GM18526 (cell line): ENCODE results near the gene FAM168A.

Experiments
- POLR2A ChIP-seq: IDR thresholded peaks from 3 replicates; pipeline ENCODE4 v1.6.1; 2011; ENCODE audit not compliant: insufficient read length; ENCODE audit errors: extremely low read depth

Gene FAM168A

DNA sequence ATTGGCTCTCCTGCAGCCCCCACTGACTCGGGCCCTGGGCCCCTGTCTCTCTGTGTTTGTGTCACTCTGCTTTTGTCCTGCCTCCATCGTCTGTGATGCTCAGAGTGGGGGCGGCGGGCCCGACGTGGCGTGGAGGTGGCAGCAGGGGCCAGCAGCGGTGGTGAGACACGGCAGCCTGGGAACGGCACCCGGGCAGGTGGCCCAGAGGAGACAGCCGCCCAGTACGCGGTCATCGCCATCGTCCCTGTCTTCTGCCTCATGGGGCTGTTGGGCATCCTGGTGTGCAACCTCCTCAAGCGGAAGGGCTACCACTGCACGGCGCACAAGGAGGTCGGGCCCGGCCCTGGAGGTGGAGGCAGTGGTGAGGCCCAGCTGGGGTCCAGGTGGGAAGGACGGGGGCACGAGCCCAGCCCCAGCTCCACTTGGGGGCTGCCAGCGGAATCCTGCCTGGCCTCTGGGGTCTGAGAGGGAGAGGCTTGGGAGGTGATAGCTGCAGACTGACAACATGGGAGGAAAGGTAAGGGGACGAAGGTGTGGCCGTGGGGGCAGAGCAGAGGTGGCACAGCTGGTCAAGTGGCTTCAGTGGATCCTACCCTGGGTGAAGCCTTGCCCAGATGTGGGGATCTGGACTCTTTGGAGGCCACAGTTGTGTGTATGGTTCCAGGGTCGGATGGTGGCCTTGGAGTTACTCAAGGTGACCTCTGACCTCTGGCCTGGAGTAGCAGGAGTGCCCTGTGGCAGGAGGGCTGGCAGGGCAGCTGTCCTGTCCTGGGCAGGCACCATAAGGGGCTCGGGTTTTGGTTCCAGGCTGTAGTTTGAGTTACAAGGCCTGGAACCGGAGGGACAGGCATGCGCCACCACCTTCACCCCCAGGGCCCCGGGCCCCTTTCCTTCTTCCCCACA lies 205.6 kb downstream of the FAM168A start:
- no peak for TF ChIP-seq POLR2A

DNA sequence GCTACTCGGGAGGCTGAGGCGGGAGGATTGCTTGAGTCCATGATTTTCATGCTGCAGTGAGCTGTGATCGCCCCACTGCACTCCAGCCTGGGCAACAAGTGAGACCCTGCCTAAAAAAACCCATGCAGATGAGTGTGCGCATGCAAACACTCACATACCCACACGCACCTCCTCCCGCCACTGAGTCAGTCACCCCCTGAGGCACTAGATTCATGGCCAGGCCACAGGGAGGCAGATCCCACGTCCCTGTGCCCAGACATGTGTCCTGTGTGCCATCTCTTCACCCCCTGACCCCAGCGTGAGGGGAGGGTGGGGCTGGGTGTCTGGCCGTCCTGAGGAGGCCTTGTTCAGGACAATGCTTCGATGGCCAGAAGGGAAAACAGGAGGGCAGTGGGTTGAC lies 206.2 kb downstream of the FAM168A start:
- TF ChIP-seq POLR2A = no peak

DNA sequence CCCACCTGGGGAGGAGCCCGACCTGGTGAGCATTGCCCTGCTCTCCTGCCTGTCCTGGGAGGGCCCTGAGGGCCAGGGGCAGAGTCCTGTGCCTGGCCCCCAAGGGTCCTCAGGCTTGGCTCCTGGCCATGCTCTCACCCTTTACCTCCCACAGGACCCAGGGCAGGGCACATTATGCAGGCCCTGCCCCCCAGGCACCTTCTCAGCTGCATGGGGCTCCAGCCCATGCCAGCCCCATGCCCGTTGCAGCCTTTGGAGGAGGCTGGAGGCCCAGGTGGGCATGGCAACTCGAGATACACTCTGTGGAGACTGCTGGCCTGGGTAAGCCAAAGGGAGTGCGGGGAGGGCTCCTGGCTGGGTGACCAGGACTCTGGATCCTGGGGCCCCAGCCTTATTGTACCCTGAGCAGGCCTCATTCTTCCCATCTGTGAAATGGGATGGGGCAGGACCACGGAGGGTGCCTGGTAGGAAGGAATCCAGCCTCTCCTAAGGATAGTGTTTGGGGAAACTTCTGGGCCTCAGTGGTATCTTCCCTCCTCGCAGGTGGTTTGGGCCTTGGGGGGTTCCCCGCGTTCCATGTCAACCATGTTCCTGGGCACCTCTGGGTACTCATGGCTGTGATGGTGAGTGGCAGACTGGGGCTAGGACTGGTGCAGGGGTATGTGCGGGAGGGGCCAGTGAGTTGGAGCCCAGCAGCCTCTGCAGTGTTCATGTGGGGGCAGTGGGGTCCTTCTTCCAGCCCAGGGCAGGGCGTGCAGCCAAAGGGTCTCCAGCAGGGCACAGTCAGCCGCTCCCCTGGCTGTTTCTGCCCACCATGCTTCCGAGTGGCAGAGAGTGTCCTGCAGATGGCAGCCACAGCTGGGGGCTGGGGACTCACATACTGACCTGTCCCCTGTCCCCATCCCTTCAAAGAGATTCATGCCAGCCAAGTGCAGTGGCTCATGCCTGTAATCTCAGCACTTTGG lies 207.0 kb downstream of the FAM168A start:
- no peak for TF ChIP-seq POLR2A

DNA sequence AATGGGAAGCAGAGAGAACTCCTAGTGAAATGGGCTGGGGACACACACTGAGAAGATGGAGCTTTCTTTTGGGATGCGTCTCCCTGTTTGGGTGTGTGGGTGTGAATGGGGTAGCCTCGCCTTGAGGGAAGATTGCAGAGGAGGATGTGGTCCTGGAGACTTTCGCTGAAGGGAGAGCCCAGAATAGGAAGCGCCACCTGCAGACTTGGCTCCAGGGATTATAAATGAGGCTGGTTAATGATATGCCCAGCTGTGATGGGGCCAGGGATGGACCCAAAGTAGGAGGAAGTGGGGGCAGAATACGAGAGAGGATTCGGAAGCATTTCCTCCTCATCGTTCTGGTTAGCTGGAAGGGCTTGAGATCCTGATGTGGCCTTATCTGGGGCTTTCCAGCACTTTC lies 208.0 kb downstream of the FAM168A start:
- no peak for TF ChIP-seq POLR2A

DNA sequence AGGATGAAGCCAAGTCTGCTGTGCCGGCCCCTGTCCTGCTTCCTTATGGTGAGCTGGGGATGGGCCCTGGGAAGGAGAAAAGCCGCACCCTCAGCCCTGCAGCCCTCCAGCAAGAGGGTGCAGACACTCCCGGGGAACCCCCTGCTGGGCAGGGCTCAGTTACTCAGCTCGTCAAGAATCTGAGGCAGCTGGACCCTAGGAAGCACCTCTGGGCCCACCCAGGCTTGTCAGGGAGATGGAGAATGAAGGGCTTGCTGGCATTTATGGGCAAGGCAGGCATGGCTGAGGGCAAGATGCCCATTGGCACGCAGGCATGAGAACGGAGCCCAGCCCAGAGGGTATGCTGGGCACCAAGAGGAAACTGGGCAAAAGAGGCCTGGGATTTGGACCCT lies 208.8 kb downstream of the FAM168A start:
- no peak for TF ChIP-seq POLR2A

DNA sequence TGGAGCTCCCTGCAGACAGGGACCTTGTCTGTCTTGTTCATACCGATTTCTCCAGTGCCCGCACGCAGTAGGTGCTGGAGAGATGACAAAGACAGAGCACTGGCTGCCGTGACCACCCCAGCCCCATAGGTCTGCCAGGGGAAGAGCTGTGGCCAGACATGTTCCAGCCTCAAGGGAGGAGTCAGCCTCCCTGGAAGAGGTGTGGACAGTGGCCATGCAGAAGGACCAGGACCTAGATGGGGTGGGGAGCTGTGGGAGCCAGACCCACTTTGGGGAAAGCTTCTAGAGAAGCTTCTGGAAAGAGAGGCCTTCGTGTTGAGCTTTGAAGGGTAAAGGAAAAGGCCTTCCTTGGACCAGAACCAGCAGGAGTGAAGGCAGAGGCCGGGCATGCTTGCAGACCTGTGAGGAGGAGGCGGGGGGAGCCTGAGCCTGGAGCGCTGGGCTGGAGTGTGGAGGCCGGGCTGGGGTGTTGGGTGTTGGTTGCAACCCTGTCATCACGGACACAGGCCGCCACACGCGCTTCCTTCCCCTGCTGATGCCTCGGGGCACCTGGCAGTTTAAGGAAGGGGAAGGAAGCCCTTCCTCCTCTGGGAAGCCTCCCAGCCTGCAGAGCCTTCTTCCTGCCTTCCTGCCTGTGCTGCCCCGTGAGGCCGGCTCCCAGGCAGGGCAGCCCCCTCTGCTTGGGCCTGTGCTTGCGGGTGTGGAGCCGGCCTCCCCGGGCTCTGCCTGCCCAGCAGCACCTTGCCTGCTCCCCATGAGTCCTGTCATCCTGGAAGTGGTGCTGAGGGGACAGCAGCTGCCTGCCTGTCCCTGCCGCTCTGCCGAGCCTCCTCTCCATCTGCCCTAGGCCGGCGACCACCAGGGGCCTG lies 209.4 kb downstream of the FAM168A start:
- no peak for TF ChIP-seq POLR2A

DNA sequence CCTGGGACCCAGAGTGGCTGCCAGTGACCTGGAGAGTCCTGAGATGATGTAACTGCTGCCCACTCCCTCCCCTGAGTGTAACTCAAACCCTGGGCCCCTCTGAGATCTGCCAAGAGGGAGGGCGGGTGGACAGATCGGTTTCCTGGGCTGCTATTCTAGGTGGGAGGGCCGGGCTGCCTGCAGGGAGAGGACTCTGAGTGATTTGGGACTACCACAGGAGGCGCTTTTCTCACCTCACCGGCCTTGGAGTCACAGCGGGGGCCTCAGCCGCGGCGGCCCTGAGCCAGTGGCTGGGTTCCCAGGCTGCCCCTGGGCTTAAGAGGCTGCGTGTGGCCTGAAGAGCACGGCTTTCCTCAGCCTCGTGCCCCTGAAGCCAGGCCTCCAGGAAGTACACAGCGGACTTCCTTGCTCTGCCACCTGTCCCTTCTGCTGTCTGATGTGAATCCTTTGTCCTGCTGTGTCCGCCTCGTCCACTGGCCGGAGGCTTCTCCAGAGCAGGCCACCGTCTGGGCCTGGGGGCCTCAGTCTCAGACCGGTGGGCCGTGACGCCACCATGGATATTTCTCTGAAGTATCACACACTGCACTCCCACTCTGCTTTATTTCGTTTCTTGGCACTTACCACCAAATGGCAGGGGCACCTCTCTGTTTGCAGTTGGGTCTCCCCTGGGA lies 210.2 kb downstream of the FAM168A start:
- TF ChIP-seq POLR2A = no peak

DNA sequence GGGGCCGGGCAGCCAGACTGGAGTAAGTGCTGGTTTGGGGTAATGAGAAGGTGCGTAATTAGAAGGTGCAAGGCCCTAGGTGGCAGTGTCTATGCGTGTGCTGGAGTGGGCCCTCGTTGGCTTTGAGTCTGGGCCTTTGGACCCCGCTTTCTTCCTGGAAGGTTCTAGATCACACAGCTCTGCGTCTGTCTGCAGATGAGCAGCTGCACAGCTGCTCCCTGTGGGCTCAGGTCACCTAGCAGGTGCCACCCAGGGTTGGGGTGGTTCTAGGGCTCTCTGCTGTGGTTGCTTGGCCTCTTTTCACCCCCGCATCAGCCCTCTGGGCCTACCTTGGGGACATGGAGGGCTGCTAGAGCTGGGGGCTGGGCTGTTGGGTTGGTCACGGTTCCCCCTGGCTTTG lies 211.4 kb downstream of the FAM168A start:
- TF ChIP-seq POLR2A = no peak

DNA sequence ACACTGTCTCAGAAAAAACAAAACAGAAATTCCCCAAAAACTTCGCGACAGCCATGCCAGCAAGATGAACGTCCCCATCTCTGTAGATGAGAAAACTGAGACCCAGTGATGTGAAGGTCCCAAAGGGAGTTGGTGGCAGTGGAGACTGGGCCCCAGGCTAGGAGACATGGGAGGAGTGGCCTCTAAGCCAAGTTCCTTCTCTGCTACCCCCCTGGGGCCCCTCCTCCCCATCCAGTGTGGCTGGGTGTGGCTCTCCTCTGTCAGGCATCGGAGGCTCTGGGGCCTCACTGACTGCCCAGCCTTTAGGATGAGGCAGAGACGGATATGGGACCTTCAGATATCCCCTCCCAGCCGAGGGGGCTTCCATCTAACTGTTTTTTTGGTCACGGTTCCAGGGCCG lies 211.9 kb downstream of the FAM168A start:
- TF ChIP-seq POLR2A = peak; percentile 37

DNA sequence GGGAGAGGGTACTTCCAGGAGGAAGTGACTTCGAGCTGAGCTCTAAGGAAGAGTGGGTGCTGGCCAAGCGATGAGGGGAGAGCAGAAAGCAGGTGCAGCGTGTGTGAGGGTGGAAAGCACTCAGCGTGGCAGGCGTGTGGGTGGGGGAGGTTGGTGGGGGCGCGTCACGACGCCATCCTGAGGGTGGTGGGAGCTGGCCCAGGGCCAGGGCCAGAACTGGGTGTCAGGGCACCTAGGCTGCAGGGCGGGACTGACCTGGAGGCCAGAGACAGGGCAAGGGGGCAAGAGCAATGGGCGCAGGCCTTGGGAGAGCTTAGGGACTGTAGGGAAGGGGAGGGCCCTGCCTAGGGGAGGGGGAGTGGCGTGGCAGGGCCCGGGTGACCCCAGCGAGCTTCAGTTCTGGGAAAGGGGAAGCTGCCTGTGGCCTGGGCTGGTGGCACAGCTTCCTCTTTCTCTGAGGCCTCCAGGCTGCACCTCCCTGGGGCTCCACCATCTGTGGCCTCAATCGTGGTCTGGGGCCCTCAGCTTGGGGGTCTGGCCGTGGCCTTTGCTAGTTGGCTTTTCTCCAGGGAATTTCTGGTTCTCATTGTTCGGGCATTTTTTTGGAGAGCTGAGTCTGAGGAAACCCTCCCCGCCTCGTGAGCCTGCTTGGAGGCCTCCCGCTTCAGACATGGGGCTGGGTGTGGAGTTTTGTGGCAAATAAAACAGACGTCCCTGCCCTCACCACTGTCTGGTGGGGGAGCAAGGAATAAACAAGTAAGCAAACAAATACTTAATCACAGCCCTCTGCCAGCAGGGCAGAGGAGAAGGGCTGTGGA lies 212.8 kb downstream of the FAM168A start:
- TF ChIP-seq POLR2A = peak; percentile 47

DNA sequence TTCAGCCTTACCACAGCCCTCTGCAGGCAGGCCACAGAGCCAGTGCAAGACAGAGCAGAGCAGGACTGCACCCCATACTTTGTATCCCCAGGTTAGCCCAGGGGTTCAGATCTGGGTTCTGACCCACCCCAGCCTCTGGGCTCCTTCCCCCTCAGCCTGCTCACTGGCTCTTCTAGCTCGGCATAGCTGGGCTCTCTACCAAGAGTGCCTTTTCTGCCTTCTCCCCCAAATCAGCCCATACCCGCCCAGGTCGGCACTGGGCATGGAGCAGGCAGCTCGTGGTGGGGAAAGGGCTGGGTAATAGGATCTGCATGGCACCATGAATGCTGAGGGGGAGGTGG lies 213.4 kb downstream of the FAM168A start:
- no peak for TF ChIP-seq POLR2A

DNA sequence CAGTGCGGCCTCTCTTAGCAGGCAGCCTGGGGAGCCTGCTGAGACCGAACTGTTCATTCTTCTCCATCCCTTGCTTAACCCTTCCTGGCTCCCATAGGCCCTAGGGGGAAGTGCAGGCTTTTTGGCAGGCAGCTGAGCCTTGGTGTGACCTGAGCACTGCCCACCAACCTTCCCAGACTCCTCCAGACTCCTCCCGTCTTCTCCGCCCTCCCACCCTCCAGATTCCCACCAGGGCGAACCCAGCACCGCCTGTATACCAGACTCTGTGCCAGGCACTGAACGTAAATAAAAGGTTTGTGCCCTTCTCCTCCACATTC lies 213.8 kb downstream of the FAM168A start:
- no peak for TF ChIP-seq POLR2A

DNA sequence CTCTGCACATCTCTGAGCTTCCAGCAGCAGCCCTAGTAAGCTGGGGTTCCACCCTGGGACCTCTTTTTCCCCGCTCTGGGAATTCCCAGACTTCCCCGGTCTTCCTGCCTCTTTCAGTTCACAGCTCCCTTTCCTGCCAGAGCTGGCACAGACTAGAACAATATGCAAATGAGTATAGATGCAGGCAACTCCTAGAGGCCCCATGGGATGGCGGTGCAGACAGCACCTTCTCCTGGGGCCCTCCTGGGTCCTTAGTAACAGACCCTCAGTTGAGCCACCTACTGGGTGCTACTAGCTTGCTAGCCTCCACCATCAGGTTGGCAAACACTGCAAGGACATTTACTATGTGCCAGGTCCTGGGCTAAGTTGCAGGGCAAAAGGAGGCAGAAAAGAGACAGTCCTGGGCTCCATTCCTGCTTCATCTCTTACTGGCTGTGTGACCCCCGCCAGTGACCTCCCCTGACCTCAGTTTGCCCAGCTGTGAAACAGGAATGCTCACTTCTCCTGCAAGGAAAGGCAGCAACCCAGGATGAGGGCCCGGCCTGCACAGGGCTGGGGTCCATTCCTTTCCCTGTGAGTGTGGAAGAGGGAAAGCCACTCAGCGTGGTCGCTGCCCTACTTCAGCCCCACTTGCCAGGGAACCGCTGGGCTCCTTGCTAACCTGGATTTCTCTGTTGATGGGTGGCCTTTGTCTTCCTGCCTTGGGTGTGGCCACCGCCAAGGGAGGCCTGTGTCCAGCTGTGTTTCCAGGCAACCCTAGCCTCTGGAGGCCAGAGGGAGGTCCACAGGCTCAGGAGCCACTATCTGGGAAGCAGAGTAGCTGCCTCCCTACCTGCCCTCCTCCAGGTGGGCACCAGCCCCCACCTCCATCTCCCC lies 214.4 kb downstream of the FAM168A start:
- no peak for TF ChIP-seq POLR2A
